ENCODE results near the gene FAF1.

The FAF1 gene

DNA sequence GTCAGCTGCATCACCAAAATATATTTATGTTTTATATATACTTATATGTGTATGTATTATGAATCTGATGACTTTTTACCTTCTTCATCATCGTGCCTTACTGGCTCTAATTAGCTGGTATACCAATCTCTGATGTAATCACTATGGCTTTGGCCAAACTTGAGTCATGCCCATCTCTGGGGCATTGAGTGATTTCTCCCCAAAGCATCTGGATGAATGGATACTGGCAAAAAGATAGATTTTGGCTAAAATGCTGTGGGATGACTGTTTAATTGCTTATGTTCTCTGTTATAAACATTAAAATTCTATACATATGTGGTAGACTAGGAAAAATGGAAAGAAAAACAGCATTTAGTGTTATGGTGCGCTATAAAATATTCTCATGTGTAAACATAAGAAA lies 29.6 kb upstream of the FAF1 start:
- no peaks in the 10 kb centered on the region for H3K36me3 ChIP-seq (ENCODE audit: control insufficient read depth, insufficient read depth, low read length)
- no peaks in the 10 kb centered on the region for H3K27me3 ChIP-seq (ENCODE audit: control insufficient read depth, insufficient read depth, low read length)
- H3K9ac ChIP-seq (ENCODE audit: low read length), result no peak overlapping the region
- H3K4me3 ChIP-seq (ENCODE audit: low read length), result no peak overlapping the region
- H3K4me1 ChIP-seq (ENCODE audit: control insufficient read depth, insufficient read depth, low read length), result peaks cover 3% of the 10 kb centered on the region
- H3K27ac ChIP-seq (ENCODE audit: low read depth, low read length), result no peak overlapping the region

DNA sequence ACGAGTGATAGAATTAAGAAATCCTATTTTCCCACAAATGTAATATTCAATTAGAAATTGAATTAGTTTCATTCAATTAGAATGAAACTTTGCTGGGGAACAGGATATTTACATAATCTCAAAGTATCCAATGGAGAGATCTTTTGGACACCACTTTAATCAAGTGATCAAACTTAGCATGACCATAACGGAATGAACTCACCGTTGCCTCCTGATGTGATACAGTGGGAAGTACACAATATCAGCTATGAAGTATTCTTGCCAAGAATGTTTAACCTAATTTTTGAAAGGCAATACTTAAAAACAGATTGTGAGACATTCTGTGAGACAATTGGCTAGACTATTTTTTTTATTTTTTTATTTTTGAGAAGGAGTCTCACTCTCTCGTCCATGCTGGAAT lies 26.6 kb upstream of the FAF1 start:
- no peaks in the 10 kb centered on the region for H3K36me3 ChIP-seq (ENCODE audit: control insufficient read depth, insufficient read depth, low read length)
- H3K4me1 ChIP-seq (ENCODE audit: control insufficient read depth, insufficient read depth, low read length), result peaks cover 5% of the 10 kb centered on the region
- no peaks in the 10 kb centered on the region for H3K27me3 ChIP-seq (ENCODE audit: control insufficient read depth, insufficient read depth, low read length)
- no peak overlapping the region for H3K9ac ChIP-seq (ENCODE audit: low read length)
- H3K27ac ChIP-seq (ENCODE audit: low read depth, low read length), result no peak overlapping the region
- no peak overlapping the region for H3K4me3 ChIP-seq (ENCODE audit: low read length)

DNA sequence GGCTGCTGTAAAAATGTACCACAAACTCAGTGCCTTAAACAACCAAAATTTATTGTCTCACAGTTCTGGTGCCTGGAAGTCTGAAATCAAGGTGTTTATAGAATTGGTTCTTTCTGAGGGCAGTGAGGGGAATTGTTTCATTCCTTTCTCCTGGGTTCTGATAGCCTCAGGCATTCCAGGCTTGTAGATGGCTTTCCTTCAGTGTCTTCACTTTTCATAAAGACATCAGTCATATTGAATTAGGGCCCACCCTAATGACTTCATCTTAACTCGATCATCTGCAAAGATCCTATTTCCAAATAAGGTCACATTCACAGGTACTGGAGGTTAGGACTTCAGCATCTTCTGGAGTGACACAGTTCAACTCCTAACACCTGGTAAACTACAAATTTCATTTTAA lies 25.0 kb upstream of the FAF1 start:
- no peak overlapping the region for H3K4me3 ChIP-seq (ENCODE audit: low read length)
- no peaks in the 10 kb centered on the region for H3K36me3 ChIP-seq (ENCODE audit: control insufficient read depth, insufficient read depth, low read length)
- no peak overlapping the region for H3K9ac ChIP-seq (ENCODE audit: low read length)
- no peaks in the 10 kb centered on the region for H3K27me3 ChIP-seq (ENCODE audit: control insufficient read depth, insufficient read depth, low read length)
- H3K27ac ChIP-seq (ENCODE audit: low read depth, low read length), result no peak overlapping the region
- H3K4me1 ChIP-seq (ENCODE audit: control insufficient read depth, insufficient read depth, low read length), result peaks cover 5% of the 10 kb centered on the region

DNA sequence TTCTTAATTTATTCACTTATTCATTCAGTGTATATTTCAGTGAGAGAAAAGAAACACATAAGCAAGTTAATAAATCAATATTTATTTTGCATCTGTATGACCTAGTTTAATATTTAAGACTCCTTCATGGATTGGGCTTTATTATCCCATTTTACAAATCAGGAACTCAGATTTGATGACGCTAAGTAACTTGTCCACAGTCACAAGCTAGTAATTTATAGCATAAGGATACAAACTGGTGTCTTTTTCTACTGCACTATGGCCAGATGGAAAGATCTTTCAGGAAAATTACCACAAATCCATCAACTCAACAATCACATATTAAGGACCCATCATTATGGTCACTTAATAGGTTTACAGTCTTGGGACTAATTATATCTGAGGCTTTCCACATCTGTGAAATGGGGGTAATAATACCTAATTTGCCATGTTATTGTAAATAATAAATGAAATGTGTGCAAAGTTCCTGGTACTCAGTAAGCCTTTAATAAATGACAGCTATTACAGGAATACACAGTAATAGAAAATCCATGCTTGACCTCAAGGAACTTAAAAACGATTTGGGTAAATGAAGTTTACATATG lies 23.2 kb upstream of the FAF1 start:
- H3K4me3 ChIP-seq (ENCODE audit: low read length), result no peak overlapping the region
- no peaks in the 10 kb centered on the region for H3K27me3 ChIP-seq (ENCODE audit: control insufficient read depth, insufficient read depth, low read length)
- no peak overlapping the region for H3K9ac ChIP-seq (ENCODE audit: low read length)
- peak overlapping the region; percentile 40 for H3K27ac ChIP-seq (ENCODE audit: low read depth, low read length)
- H3K4me1 ChIP-seq (ENCODE audit: control insufficient read depth, insufficient read depth, low read length), result peaks cover 5% of the 10 kb centered on the region
- no peaks in the 10 kb centered on the region for H3K36me3 ChIP-seq (ENCODE audit: control insufficient read depth, insufficient read depth, low read length)

DNA sequence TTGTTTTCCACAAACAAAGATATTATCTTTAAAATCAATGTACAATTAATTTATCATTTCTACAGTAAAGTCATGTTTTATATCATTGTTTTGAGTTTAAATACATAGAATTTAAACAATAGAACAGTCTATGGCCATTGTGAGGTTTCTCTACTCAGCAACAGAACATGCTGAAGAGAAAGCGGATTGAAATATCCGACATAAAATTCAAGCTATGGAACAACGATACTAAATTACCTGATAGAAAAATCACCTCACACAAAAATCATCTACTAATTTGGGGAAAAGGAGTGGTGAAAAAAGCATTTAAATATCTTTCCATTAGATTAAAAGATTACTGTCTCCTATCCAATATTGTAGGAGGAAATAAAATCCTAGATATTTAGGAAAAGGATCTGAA lies 22.5 kb upstream of the FAF1 start:
- Histone ChIP-seq H3K4me1 (ENCODE audit: control insufficient read depth, insufficient read depth, low read length) (peaks cover 5% of the 10 kb centered on the region), H3K4me3 (ENCODE audit: low read length) (no peak overlapping the region), H3K9ac (ENCODE audit: low read length) (no peak overlapping the region), H3K36me3 (ENCODE audit: control insufficient read depth, insufficient read depth, low read length) (no peaks in the 10 kb centered on the region), H3K27ac (ENCODE audit: low read depth, low read length) (no peak overlapping the region), H3K27me3 (ENCODE audit: control insufficient read depth, insufficient read depth, low read length) (no peaks in the 10 kb centered on the region)

DNA sequence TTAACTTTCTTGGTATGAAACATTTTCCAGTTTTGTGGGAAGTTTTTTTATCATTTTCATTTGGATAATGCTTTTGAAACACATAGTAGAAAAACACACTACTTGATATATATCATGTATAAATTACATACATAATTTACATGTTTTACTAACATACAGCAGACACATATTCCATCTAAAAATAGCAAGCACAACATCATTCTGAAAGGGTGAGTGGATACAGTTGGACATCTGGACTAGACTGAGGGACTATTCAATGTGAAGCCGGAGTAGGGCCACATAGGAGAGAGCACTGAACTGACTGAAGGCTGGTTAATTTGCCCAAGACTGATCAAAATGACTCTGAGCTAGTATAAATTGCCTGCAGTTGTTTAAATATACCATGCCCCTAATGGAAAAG lies 21.7 kb upstream of the FAF1 start:
- Histone ChIP-seq H3K27me3 (ENCODE audit: control insufficient read depth, insufficient read depth, low read length) (no peaks in the 10 kb centered on the region), H3K36me3 (ENCODE audit: control insufficient read depth, insufficient read depth, low read length) (no peaks in the 10 kb centered on the region), H3K4me1 (ENCODE audit: control insufficient read depth, insufficient read depth, low read length) (peaks cover 5% of the 10 kb centered on the region), H3K4me3 (ENCODE audit: low read length) (no peak overlapping the region), H3K27ac (ENCODE audit: low read depth, low read length) (no peak overlapping the region), H3K9ac (ENCODE audit: low read length) (no peak overlapping the region)

DNA sequence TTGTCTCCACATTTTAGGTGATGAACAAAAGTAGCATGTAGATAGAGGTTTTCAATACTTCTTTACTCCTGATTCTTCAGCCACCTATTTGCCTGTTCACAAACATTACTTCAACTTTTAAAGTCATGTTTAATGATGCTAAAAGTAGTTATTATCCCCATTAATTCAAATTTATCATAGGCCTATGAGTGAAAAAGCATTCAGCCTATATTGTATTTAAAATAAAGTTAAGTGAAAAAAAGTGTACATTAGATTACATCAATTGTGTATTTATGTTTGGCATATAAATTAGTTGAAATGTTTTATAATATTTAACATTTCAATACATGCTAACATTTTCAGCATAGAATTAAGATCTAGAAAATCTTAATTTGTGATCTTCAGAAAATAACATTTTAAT lies 20.4 kb upstream of the FAF1 start:
- Histone ChIP-seq H3K27me3 (ENCODE audit: control insufficient read depth, insufficient read depth, low read length) (no peaks in the 10 kb centered on the region), H3K9ac (ENCODE audit: low read length) (no peak overlapping the region), H3K27ac (ENCODE audit: low read depth, low read length) (no peak overlapping the region), H3K4me3 (ENCODE audit: low read length) (no peak overlapping the region), H3K4me1 (ENCODE audit: control insufficient read depth, insufficient read depth, low read length) (peaks cover 5% of the 10 kb centered on the region), H3K36me3 (ENCODE audit: control insufficient read depth, insufficient read depth, low read length) (no peaks in the 10 kb centered on the region)

DNA sequence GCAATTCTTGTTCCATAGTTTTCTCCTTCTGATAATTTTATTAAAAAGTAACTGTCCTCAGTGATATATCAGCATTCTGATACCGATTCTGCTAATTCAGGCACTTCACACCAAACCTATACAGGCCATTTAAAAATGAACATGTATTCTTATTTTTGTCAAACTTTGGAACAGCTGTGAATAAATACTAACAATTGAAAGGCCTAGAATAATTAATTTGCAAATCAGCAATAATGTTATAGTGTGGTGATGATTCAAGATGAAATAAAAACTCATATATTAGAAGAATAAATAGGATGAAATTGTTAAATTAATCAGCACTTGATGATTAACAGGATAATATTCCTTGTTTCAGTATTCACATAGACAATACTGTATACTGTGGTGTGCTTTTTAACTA lies 19.9 kb upstream of the FAF1 start:
- no peaks in the 10 kb centered on the region for H3K36me3 ChIP-seq (ENCODE audit: control insufficient read depth, insufficient read depth, low read length)

DNA sequence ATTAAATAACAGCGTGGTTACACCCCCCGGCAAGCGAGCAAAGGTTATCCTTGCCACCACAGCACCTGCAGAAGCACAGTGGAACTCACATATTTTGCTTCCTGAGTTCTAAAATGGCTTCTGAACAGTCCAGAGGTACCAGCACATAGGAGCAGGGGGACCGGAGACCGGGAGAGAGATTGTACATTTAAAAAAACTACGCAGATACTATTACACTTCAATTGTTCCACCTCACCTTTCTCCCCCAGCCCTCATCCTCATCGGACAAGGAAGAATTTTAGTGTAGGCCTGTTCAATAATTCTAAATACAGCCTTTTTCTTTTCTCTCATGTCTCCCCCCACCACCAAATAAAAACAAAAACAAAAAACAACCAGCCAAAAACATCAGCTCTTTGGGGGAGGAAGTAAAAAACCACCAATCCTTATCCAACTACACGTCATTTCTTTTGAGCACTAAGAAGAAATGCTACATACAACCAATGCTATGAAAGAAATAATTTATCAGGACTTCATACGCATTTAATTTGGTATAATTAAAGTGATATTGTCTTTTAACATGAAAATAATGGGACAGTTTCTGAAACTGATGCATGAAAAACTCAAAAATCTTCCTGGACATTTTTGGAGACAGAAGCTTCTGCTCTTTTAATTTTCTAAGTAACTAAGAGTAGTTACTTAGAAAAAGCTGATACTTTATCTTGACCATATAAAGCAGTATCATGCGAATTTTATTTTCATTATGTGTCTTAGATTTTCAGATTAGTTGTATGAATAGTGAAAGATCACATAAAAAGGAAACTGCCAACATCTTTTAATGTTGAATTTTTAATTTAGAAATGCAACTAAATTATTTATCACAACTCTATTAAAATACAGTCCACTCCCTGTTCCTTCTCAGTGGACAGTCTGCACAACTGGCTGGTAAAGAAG lies 19.1 kb upstream of the FAF1 start:
- Histone ChIP-seq H3K27me3 (ENCODE audit: control insufficient read depth, insufficient read depth, low read length) (no peaks in the 10 kb centered on the region), H3K4me3 (ENCODE audit: low read length) (peak overlapping the region; percentile 93), H3K4me1 (ENCODE audit: control insufficient read depth, insufficient read depth, low read length) (peaks cover 2% of the 10 kb centered on the region), H3K9ac (ENCODE audit: low read length) (no peak overlapping the region), H3K27ac (ENCODE audit: low read depth, low read length) (peak overlapping the region; percentile 99), H3K36me3 (ENCODE audit: control insufficient read depth, insufficient read depth, low read length) (no peaks in the 10 kb centered on the region)

More for the DNA sequence above, 19.9 kb upstream of the FAF1 start:
- no peak overlapping the region for H3K4me3 ChIP-seq (ENCODE audit: low read length)
- H3K4me1 ChIP-seq (ENCODE audit: control insufficient read depth, insufficient read depth, low read length), result peaks cover 3% of the 10 kb centered on the region
- no peaks in the 10 kb centered on the region for H3K27me3 ChIP-seq (ENCODE audit: control insufficient read depth, insufficient read depth, low read length)
- no peak overlapping the region for H3K9ac ChIP-seq (ENCODE audit: low read length)
- H3K27ac ChIP-seq (ENCODE audit: low read depth, low read length), result peak overlapping the region; percentile 56

DNA sequence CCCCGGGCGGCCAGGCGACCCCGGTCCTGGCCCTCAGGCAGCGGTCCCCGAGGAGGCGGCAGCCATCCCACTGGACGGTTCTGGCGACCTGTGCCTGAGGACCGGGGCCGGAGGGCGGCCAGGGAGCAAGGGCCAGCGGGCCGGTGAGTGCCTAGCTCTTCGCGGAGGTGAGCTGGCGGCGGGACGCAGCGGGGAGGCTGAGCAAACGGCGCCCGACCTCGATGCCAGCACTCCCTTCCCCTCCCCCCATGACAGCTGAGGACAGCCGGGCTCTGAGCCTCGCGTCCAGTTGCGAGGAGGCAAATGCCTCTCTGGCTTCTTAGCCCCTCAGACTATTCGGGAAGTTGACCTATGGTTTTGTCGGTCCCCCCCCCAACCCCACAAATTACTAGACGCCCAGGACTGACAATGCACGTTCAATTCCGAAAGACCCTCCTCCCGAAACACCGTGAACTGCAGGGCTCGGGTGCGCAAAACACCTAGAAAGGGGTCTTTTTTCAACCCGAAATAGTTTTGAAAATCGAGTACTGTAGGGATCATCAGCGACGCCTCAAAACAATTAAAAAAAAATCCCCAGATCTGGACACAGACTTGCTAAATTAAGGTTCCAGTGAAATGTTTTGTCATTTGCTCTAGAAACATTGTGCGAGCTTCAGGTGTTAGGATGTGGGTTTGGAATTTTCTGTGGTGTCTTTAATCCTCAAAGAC lies 18.2 kb upstream of the FAF1 start:
- no peaks in the 10 kb centered on the region for H3K36me3 ChIP-seq (ENCODE audit: control insufficient read depth, insufficient read depth, low read length)
- H3K9ac ChIP-seq (ENCODE audit: low read length), result peak overlapping the region; percentile 78
- H3K27me3 ChIP-seq (ENCODE audit: control insufficient read depth, insufficient read depth, low read length), result no peaks in the 10 kb centered on the region
- peak overlapping the region; percentile 93 for H3K4me3 ChIP-seq (ENCODE audit: low read length)
- H3K4me1 ChIP-seq (ENCODE audit: control insufficient read depth, insufficient read depth, low read length), result no peaks in the 10 kb centered on the region
- peak overlapping the region; percentile 99 for H3K27ac ChIP-seq (ENCODE audit: low read depth, low read length)

DNA sequence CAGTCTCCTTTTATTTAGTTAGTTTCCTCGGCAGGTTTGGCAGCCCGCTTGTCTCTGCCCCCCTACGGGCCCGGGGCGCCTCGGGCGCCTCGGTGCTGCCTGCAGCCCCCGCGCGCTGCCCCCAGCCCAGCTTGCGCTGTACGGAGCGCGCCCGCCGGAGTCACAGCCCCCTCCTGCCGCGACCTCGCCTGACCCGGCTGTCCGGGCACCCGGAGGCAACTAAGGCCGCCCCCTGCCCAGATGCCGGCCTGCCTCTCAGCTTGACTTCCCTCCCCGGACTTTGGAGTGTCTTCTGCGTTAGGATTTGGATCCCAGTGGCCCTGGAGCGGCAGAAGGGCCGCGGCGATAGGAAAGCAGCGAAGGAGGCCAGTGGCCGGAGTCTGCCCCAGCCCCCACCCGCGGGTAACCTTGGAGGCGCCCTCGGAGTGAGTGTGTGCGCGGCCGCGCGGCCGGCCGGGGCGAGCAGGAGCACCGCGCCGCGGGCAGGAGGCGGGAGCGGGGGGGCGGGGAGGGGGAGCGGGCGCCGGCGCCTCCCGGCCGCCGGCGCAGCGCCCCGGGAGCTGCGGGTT lies 17.6 kb upstream of the FAF1 start:
- Histone ChIP-seq H3K27ac (ENCODE audit: low read depth, low read length) (peak overlapping the region; percentile 99), H3K9ac (ENCODE audit: low read length) (peak overlapping the region; percentile 95), H3K4me1 (ENCODE audit: control insufficient read depth, insufficient read depth, low read length) (no peaks in the 10 kb centered on the region), H3K4me3 (ENCODE audit: low read length) (peak overlapping the region; percentile 93), H3K27me3 (ENCODE audit: control insufficient read depth, insufficient read depth, low read length) (no peaks in the 10 kb centered on the region), H3K36me3 (ENCODE audit: control insufficient read depth, insufficient read depth, low read length) (no peaks in the 10 kb centered on the region)

DNA sequence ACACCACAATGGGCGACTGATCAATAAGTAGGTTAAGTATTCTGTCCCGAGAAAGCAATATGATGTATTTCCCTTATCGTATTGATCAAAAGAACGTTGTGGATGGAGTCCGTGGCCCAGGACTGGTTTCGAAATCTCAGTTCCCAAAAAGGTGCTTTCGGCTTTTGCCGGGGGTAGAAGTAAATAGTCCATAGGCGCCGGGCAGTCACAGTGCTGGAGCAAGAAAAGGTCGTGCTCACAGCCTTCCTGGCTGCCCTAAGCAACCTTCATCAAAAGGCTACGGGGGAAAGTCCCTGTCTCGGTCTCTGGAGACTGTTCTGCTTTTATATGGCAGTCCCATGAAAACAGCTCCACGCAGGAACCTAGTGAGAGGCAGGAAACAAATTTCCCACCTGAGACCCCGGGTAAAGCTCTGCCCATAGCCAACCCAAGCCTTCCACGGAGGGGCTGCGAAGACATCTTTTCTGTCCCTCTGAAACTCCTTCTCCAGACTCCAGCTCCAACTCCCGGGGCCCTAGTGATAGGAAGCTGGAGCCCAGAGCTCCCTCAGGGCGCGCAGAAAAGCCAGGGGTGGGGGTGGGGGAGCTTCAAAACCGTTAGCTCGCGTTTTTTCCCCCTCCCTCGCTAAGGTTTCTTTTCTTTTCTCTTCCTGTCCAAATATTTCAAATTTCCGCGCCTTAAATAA lies 17.0 kb upstream of the FAF1 start:
- Histone ChIP-seq H3K9ac (ENCODE audit: low read length) (peak overlapping the region; percentile 95), H3K27ac (ENCODE audit: low read depth, low read length) (peak overlapping the region; percentile 99), H3K27me3 (ENCODE audit: control insufficient read depth, insufficient read depth, low read length) (no peaks in the 10 kb centered on the region), H3K4me3 (ENCODE audit: low read length) (peak overlapping the region; percentile 93), H3K4me1 (ENCODE audit: control insufficient read depth, insufficient read depth, low read length) (no peaks in the 10 kb centered on the region), H3K36me3 (ENCODE audit: control insufficient read depth, insufficient read depth, low read length) (no peaks in the 10 kb centered on the region)
